ENCODE measurements around the gene DOCK11.
"Not testable (repeated sequence)": the region's sequence is repeated elsewhere in the genome, so short reads cannot be mapped to it uniquely, and the experiment has no call there.

Gene DOCK11

DNA sequence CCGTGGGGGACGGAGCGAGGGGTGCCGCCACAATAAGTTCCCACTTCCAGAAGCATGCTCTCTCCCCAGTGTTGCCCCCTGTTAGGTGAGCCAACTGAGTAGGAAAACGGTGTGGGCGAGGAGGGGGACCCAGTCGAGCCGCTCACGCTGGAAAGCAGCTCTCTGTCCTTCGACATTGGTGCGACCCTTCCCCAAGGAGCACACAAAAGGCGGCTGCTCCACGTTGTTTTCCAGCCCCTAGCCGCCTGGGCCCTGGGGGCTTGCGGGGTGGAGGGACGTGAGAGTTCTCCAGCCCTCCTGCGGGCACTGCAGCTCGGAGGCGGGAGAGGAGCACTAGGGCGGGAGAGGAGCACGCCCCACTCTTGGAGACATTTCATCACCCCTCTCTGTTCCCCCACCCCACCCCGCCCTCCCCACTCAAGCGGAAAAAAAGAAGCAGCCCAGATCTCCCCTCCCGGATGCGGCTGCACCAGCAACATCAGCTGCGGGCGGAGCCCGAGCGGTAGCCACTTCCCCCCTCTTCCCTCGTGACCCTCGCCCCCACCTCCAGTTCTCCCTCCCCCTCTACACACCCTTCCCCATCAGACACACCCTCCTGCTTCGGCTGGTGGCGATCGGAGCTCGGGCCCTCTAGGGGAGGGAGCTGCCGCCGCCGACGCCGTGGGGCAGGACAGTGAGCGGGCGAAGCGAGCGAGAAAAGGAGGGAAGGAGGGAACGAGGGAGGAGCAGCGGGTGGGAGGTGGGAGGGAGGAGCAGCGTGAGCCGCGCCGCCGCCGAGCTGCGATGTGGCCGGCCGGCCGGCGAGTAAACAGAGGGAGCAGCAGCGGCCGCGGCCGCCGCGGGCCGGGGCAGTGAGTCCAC lies at the start of gene DOCK11:
Gene DOCK11 (plus strand): TSS at position 755 of the 861 bp plus-strand sequence. CDS start 157 bp downstream, outside the sequence.
- DNase-seq (ENCODE audit: low read depth in 2 of 2), result peak; percentile 54 to 66

GRCh38 chrX:118448273-118448783 lies 47.3 kb upstream of the DOCK11 start:
- DNase-seq (ENCODE audit: low read depth in 2 of 2), result no peak

- no peak for DNase-seq (ENCODE audit: low read depth in 2 of 2)
These were observed 40.6 kb upstream of the DOCK11 start for GRCh38 chrX:118455013-118455412.

DNA sequence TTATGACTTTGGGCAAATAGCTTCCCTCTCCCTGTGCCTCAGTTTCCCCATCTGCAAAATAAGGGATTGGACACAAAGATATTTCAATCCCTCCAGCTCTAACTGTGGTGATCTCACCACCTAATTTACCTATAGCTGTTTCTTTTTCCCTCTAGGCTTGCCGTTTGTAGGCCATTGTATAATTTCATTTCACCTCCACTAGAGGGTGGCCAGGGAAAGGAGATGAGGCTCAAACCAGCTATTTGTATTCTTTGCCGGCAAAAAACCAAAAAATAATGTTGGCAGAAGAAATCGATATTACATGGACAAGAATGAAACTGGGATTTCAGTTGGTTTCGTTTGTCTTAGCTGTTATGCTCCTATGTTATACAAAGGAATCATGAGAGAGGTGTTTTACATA lies 36.1 kb upstream of the DOCK11 start:
- no peak for DNase-seq (ENCODE audit: low read depth in 2 of 2)

DNA sequence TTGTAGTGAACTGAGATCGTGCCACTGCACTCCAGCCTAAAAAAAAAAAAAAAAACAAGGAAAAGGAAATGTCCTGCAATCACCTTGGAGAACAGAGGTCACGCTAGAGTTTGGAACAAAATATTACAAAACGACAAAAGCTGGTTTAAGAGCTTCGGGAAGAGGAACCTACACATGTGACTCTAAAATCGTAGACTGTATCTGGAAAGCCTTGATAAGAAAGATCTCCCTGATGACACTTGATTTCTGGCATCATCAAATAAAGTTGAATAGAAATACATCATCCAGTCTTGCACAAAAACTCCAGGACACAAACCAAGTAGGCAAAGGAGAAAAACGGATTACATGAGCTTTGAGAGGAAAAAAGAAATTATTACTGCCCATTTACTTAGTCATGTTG lies 31.1 kb upstream of the DOCK11 start:
- no peak for DNase-seq (ENCODE audit: low read depth in 2 of 2)

DNA sequence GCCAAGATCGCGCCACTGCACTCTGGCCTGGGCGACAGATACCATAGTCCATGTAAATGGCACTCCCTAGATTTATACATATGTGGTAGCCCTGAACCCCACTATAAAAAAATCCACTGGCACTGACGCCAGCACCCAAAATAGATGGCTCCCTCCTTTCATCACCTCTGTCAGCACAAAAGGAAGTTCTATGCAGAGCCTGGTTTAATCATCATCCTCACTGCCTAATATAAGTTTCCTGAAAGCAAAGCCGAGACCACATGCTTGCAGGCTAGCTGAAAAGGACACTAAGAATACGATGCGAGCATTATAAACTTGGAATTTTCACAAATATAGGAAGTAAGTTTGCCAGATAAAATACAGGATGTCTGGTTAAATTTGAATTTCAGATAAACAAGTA lies 27.5 kb upstream of the DOCK11 start:
- DNase-seq (ENCODE audit: low read depth in 2 of 2), result no peak

- not testable (repeated sequence) for DNase-seq (ENCODE audit: low read depth in 2 of 2)
These were observed 24.8 kb upstream of the DOCK11 start for GRCh38 chrX:118470721-118471347.

DNA sequence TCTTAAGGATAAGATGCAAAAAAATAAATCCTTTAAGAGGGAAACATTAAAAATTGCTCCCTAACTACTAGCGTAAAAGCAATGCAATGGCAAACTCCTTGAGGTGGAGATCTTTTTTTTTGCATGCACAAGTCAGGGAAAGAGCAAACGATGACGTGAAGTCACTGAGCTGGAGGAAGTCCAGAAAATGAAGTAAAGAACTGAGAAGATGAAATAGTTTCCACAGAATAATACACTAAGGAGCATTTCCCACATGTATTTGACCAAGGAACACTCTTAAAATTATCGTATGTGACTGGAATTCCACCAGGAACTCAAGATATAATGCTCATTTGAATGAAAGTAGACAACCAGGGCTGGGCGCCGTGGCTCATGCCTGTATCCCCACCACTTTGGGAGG lies 21.0 kb upstream of the DOCK11 start:
- no peak for DNase-seq (ENCODE audit: low read depth in 2 of 2)

GRCh38 chrX:118475903-118476302 lies 19.7 kb upstream of the DOCK11 start:
- no peak for DNase-seq (ENCODE audit: low read depth in 2 of 2)

DNA sequence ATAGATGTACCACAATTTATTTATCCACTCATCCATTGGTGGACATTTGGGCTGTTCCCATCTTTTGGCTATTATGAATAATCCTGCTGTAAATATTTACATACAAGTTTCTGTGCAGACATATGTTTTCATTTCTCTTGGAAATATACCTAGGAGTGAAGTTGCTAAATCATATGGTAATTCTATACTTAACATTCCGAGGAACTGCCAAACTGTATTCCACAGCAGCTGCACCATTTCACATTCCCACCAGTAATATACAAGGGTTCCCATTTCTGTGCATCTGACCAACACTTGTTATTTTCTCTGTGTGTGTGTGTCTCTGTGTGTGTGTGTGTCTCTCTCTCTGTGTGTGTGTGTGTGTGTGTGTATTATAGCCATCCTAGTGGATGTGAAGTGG lies 15.4 kb upstream of the DOCK11 start:
- no peak for DNase-seq (ENCODE audit: low read depth in 2 of 2)

GRCh38 chrX:118482384-118482783 lies 13.2 kb upstream of the DOCK11 start:
- DNase-seq (ENCODE audit: low read depth in 2 of 2), result not testable (repeated sequence)

- no peak for DNase-seq (ENCODE audit: low read depth in 2 of 2)
These were observed 11.3 kb upstream of the DOCK11 start for GRCh38 chrX:118484216-118484903.

- not testable (repeated sequence) for DNase-seq (ENCODE audit: low read depth in 2 of 2)
These were observed 8.9 kb upstream of the DOCK11 start for GRCh38 chrX:118486693-118487092.

- DNase-seq (ENCODE audit: low read depth in 2 of 2), result no peak
These were observed 2.6 kb upstream of the DOCK11 start for GRCh38 chrX:118493016-118493415.

DNA sequence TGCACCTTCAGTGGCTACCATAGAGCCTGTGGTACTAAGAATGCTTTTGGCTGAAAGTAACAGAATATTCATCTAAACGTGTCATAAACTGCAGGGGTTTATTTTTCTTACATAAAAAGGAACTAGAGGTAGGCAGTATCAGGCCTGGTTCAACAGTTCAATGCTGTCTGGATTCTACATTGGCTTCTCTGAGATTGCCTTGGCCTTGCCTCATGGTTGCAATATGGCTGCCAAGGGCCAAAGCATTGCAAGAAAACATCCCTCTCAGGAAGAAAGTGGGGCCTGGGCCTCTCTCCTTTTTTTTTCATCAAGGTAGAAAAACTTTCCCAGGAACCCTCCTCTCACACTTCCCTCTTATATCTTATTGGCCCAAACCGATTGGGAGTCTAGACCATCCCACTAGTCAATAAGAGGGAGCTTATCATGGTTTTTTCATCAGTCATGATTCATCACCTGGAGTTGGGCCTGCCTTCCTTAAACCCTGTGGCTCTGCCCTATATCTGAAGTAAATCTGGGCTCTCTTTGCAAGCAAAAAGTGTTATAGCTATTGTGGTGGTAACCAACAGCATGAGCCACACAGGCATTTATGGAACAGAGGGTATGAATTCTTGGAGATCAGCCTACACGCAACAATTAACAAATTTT lies 1.8 kb upstream of the DOCK11 start:
- DNase-seq (ENCODE audit: low read depth in 2 of 2), result no peak

- DNase-seq (ENCODE audit: low read depth in 2 of 2), result peak; percentile 43 to 48
These were observed 545 bp downstream of the DOCK11 start for GRCh38 chrX:118495958-118496762.

GRCh38 chrX:118496763-118497079 lies 1.1 kb downstream of the DOCK11 start:
- no peak for DNase-seq (ENCODE audit: low read depth in 2 of 2)

GRCh38 chrX:118497180-118497818 lies 1.7 kb downstream of the DOCK11 start:
- DNase-seq (ENCODE audit: low read depth in 2 of 2), result no peak

DNA sequence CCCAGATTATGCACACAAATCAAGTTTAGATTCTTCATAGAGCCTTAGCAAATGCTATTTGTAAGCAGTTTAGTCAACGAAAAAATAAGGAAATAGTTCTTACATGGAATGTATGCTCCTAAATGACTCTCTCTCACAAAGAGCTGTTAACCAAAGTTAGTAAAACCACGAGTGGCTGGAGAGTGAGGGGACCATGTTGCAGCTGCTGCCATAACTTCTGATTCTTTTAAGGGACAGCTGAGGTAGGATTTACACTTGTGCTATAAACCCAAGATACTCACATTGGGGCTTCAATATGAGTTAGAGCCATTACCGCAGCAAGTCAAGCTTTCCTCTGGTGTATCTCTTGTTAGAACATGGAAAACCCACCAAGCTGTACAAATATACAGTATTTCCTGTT lies 2.7 kb downstream of the DOCK11 start:
- no peak for DNase-seq (ENCODE audit: low read depth in 2 of 2)

DNA sequence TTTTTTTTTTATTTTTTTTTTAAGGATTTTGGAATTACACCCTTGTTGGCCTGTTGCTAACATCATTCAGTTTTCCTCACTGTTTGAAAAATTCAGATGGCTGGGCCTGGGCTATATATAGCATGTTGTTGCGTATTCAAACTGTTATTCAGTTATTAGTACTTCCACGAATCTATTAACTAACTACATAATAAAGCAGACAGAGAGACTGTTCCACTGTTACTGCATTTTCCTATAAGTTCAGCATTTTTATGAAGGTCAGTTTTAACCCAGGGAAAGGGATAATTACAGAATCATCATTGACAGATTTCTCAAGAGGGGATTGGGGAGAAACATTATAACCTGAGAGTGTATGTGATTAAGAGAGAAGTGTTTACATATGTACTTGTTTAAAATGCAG lies 3.1 kb downstream of the DOCK11 start:
- no peak for DNase-seq (ENCODE audit: low read depth in 2 of 2)

GRCh38 chrX:118499295-118499694 lies 3.7 kb downstream of the DOCK11 start:
- DNase-seq (ENCODE audit: low read depth in 2 of 2), result no peak

Data from stimulated activated CD4-positive, alpha-beta T cell treated with anti-CD3 and anti-CD28 coated beads, Interleukin-12 subunit alpha, Interleukin-12 subunit beta, amount 100 ng/mL, for 24 hours (primary cell).